M059J (cell line): ENCODE measurements around the gene CLCA4. TPM values are rescaled to one million over a fixed set of nuclear protein-coding genes. Genes with fewer than 3 reads are reported as not detected.

ENCODE experiments used
- DNase-seq: peaks from one replicate; pipeline ENCODE4 v3.0.0-alpha.2; 2012; ENCODE audit warnings: low read depth
- total RNA-seq: library from RNA; depleted of rRNA; stranded (reverse); fragments of >200 nt; shearing (Covaris generic); gene quantifications from 2 replicates; pipeline ENCODE4 v1.2.3, GENCODE V29; 2014; rRNA removed

The CLCA4 gene
- total RNA-seq, 1 experiment from 2014 or later: not detected

- no peak for DNase-seq
Measured at GRCh38 chr1:86618358-86618757, 71.5 kb downstream of the CLCA4 start.

- DNase-seq: no peak
Measured at GRCh38 chr1:86619313-86619712, 72.4 kb downstream of the CLCA4 start.

GRCh38 chr1:86621286-86621685, 74.4 kb downstream of the CLCA4 start:
- no peak for DNase-seq

Other genes starting within 250 kb of the CLCA4 start
- gene ODF2L, start 150.8 kb upstream of the CLCA4 start, total RNA-seq: 20.5 and 35.1 TPM in 2 replicates
- 0.15 and 0.30 TPM in 2 replicates for gene CLCA2, start 122.9 kb upstream of the CLCA4 start, total RNA-seq
- gene CLCA1, start 78.2 kb upstream of the CLCA4 start, total RNA-seq: not detected in 2 replicates
- gene SH3GLB1, start 157.5 kb downstream of the CLCA4 start, total RNA-seq: 44.3 and 59.3 TPM in 2 replicates